GM12865 (cell line): ENCODE results near the gene CCM2.

Experiments used
- DNase-seq: peaks from one replicate; pipeline ENCODE4 v3.0.0; 2010; ENCODE audit warnings: low read depth
- H3K4me3 ChIP-seq: 2 replicates; pipeline ENCODE4 v1.5.1; 2011; ENCODE audit warnings: mild to moderate bottlenecking, low read depth, low read length, control low read depth
- CTCF ChIP-seq: IDR thresholded peaks from 2 replicates; pipeline ENCODE4 v1.5.1; 2011; ENCODE audit warnings: low read length, control low read depth, low read depth, inconsistent platforms; ENCODE audit not compliant: insufficient read depth; ENCODE audit errors: missing control alignments

Gene CCM2

GRCh38 chr7:45075871-45076796, 76.1 kb downstream of the CCM2 start:
- DNase-seq, result no peak
- H3K4me3 ChIP-seq, result no peak overlapping the region
- no peak for TF ChIP-seq CTCF

- no peak for DNase-seq
- TF ChIP-seq CTCF, result no peak
- H3K4me3 ChIP-seq, result no peak overlapping the region
These were observed 76.9 kb downstream of the CCM2 start for GRCh38 chr7:45076946-45077345.

GRCh38 chr7:45077579-45077978, 77.6 kb downstream of the CCM2 start:
- no peak for DNase-seq
- no peak overlapping the region for H3K4me3 ChIP-seq
- TF ChIP-seq CTCF, result no peak

- no peak for TF ChIP-seq CTCF
- no peak for DNase-seq
- no peak overlapping the region for H3K4me3 ChIP-seq
These were observed 78.2 kb downstream of the CCM2 start for GRCh38 chr7:45078125-45078681.

GRCh38 chr7:45080265-45080957, 80.4 kb downstream of the CCM2 start:
- H3K4me3 ChIP-seq, result no peak overlapping the region
- no peak for TF ChIP-seq CTCF
- DNase-seq, result no peak

GRCh38 chr7:45080958-45081669, 81.1 kb downstream of the CCM2 start:
- TF ChIP-seq CTCF, result no peak
- DNase-seq, result no peak
- no peak overlapping the region for H3K4me3 ChIP-seq
